Endothelial cell of umbilical vein (primary cell): ENCODE data around the gene TAP2. TPM values are rescaled to one million over a fixed set of nuclear protein-coding genes. Genes with fewer than 3 reads are reported as not detected.

Experiments
- BruUV-seq: library from RNA; stranded (reverse); fragments of 400-500 nt; replicated peaks from 2 replicates; lab custom pipeline; 2021; lab: Mats Ljungman, UMichigan
- CTCF ChIA-PET: fragments of 300-600, 350-600 bp; sonication (Branson Sonifier 250); formaldehyde crosslinking; loops from one replicate; lab custom pipeline; 2021; ENCODE audit warnings: antibody characterized with exemption, inconsistent platforms; lab: Charles Lee
- POLR2A ChIA-PET: fragments of 300-600, 350-600 bp; sonication (Branson Sonifier 250); formaldehyde crosslinking; loops from one replicate; lab custom pipeline; 2021; ENCODE audit warnings: antibody characterized with exemption, inconsistent platforms; lab: Charles Lee
- DNase-seq: peaks from one replicate; pipeline ENCODE4 v3.0.0-alpha.2; 2011; ENCODE audit warnings: low read depth, low spot score
- FAIRE-seq: peaks from 2 replicates; lab custom pipeline; 2011; peaks lifted over from hg19 to GRCh38; lab: Jason Lieb, UNC
- H2AFZ ChIP-seq: 2 replicates; pipeline ENCODE4 v1.6.0; 2012; ENCODE audit warnings: low read depth, low read length, control low read depth, inconsistent platforms
- H3K27ac ChIP-seq: 2 replicates; pipeline ENCODE4 v1.5.1; 2011; ENCODE audit warnings: low read depth, mild to moderate bottlenecking, control low read depth, low read length, moderate library complexity; ENCODE audit not compliant: insufficient read depth
- H3K27me3 ChIP-seq, 2 experiments: 2 replicates each; pipeline versions ENCODE4 v1.6.0 to v1.6.1; 2011; ENCODE audit warnings: low read length in 2 of 2, mixed read lengths in 1 of 2; ENCODE audit not compliant: control insufficient read depth in 2 of 2, insufficient read depth in 2 of 2
- H3K36me3 ChIP-seq, 2 experiments: 2 replicates in 1 of 2; 3 replicates in 1 of 2; pipeline ENCODE4 v1.5.1; 2011; ENCODE audit warnings: low read length in 2 of 2, mild to moderate bottlenecking in 1 of 2, moderate library complexity in 1 of 2; ENCODE audit not compliant: control insufficient read depth in 2 of 2, insufficient read depth in 2 of 2; ENCODE audit errors: extremely low read depth in 1 of 2
- H3K4me1 ChIP-seq: 3 replicates; pipeline ENCODE4 v1.5.1; 2011; ENCODE audit warnings: mild to moderate bottlenecking, low read length; ENCODE audit not compliant: control insufficient read depth, insufficient read depth; ENCODE audit errors: extremely low read depth
- H3K4me2 ChIP-seq: 2 replicates; pipeline ENCODE4 v1.6.1; 2011; ENCODE audit warnings: low read length, control low read depth, mixed read lengths; ENCODE audit not compliant: insufficient read depth
- H3K4me3 ChIP-seq, 3 experiments: fragments of 200-600 bp in 1 of 3; sonication (generic), shearing (Covaris generic) in 1 of 3; replicated peaks in 1 of 3; 2 replicates each; pipeline ENCODE4 v1.5.1; 2011 to 2016; ENCODE audit warnings: control low read depth in 3 of 3, low read length in 3 of 3, mild to moderate bottlenecking in 2 of 3, inconsistent platforms in 1 of 3, low read depth in 1 of 3, moderate library complexity in 1 of 3; ENCODE audit not compliant: insufficient read depth in 1 of 3
- H3K79me2 ChIP-seq: 2 replicates; pipeline ENCODE4 v1.6.0; 2012; ENCODE audit warnings: low read length, inconsistent platforms; ENCODE audit not compliant: control insufficient read depth, insufficient read depth
- H3K9ac ChIP-seq: replicated peaks from 2 replicates; pipeline ENCODE3; 2011; ENCODE audit warnings: low read length, control low read depth; ENCODE audit not compliant: insufficient read depth; ENCODE audit errors: extremely low read depth
- H3K9me1 ChIP-seq: replicated peaks from 3 replicates; pipeline ENCODE4 v1.6.0; 2011; ENCODE audit warnings: mild to moderate bottlenecking, low read length; ENCODE audit not compliant: control insufficient read depth, insufficient read depth; ENCODE audit errors: extremely low read depth
- H3K9me3 ChIP-seq: replicated peaks from 2 replicates; pipeline ENCODE4 v1.5.1; 2012; ENCODE audit warnings: low read length, inconsistent platforms; ENCODE audit not compliant: control insufficient read depth, insufficient read depth
- H4K20me1 ChIP-seq: replicated peaks from 2 replicates; pipeline ENCODE3; 2011; ENCODE audit warnings: mild to moderate bottlenecking, low read length; ENCODE audit not compliant: control insufficient read depth, insufficient read depth; ENCODE audit errors: extremely low read depth
- EZH2 ChIP-seq: IDR thresholded peaks from 2 replicates; pipeline ENCODE4 v1.6.1; 2012; ENCODE audit warnings: borderline replicate concordance, low read depth, mild to moderate bottlenecking, moderate library complexity, low read length, inconsistent platforms; ENCODE audit not compliant: severe bottlenecking
- FOS ChIP-seq: IDR thresholded peaks from 2 replicates; pipeline ENCODE4 v1.6.1; 2011; ENCODE audit warnings: mild to moderate bottlenecking, low read length, moderate library complexity, borderline replicate concordance; ENCODE audit not compliant: insufficient read depth
- GATA2 ChIP-seq: IDR thresholded peaks from 2 replicates; pipeline ENCODE4 v1.7.0; 2011; ENCODE audit warnings: low read depth, mild to moderate bottlenecking, moderate library complexity, mixed read lengths, low read length; ENCODE audit not compliant: insufficient read length, insufficient read depth
- JUN ChIP-seq: IDR thresholded peaks from 2 replicates; pipeline ENCODE4 v1.6.1; 2011; ENCODE audit warnings: borderline replicate concordance, low read depth; ENCODE audit not compliant: insufficient read length, insufficient read depth
- MYC ChIP-seq: IDR thresholded peaks from one replicate; pipeline ENCODE4 v1.6.1; 2011; ENCODE audit warnings: mild to moderate bottlenecking, low read depth, low read length
- POLR2A ChIP-seq: IDR thresholded peaks from 2 replicates; pipeline ENCODE4 v1.6.1; 2012; ENCODE audit warnings: low read depth, mild to moderate bottlenecking, control low read depth, low read length
- POLR2AphosphoS5 ChIP-seq: IDR thresholded peaks from 2 replicates; pipeline ENCODE4 v1.6.1; 2012; ENCODE audit warnings: low read depth, mild to moderate bottlenecking, control low read depth, low read length, moderate library complexity; ENCODE audit not compliant: insufficient read depth
- dilution Hi-C: fragments of 300-500 bp; cut with MboI; formaldehyde crosslinking; loops from one replicate; pipeline ENCODE4 v1.15.0; 2019; ENCODE audit warnings: low sequenced_read_pairs; ENCODE audit not compliant: extremely low pct_ligation_motif_present
- intact Hi-C: fragments of 100-400 bp; cut with micrococcal nuclease; formaldehyde crosslinking; loops from one replicate; pipeline ENCODE4 v1.10.0; 2022
- polyA plus RNA-seq, 4 experiments: library from polyadenylated mRNA; depleted of rRNA in 3 of 4; stranded (reverse) in 3 of 4; unstranded in 1 of 4; fragments of >200 nt; gene quantifications; 2 replicates each; pipeline versions ENCODE4 v1.2.1 to v1.2.3, GENCODE V29; 2011 to 2012; ENCODE audit warnings: missing spikeins in 1 of 4
- total RNA-seq: library from RNA; stranded (reverse); gene quantifications from 2 replicates; pipeline ENCODE4 v1.2.3, GENCODE V29; 2021
- TF ChIP-seq, protein P1 (sequence below): IDR thresholded peaks from 2 replicates; pipeline ENCODE4 v1.6.1; 2011; ENCODE audit not compliant: insufficient read depth, insufficient read length
- TF ChIP-seq, protein P2 (sequence below), 2 donors: IDR thresholded peaks; 1 replicate in 1 of 2; 2 replicates in 1 of 2; pipeline ENCODE4 v1.5.1; 2011; ENCODE audit warnings: low read length in 2 of 2, mild to moderate bottlenecking in 2 of 2, moderate library complexity in 2 of 2, control low read depth in 1 of 2, inconsistent platforms in 1 of 2, low read depth in 1 of 2; ENCODE audit not compliant: insufficient read depth in 1 of 2; ENCODE audit errors: extremely low read depth in 1 of 2

The TAP2 gene
- total and polyA plus RNA-seq, 2 donors (not counting 3 experiments of a cell fraction or from before 2014, with no cell fraction given): 18.4 to 57.8 TPM

DNA sequence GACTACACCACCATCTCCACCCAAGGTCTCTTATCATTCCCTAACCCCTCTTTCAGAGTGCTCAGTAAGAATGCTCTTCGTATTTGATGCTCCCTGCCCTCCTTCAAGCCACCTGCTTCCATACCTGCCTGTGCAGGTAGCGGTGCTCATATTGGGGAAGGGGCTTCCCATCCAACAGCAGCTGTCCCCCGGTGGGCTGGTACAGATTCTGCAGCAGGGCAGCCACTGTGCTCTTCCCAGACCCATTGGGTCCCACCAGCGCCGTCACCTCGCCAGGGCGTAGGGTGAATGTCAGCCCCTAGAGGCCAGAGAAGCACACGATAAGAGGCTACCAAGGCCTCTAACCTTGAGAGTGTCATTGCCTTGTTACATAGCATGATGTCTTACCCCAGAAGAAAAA is 9.3 kb upstream of the TAP2 start:
- Histone ChIP-seq H3K9me1 (no peaks in the 10 kb centered on the region), H3K9me3 (no peaks in the 10 kb centered on the region), H3K4me3 (no peak overlapping the region), H3K27me3 (no peaks in the 10 kb centered on the region), H2AFZ (no peak overlapping the region), H3K79me2 (no peaks in the 10 kb centered on the region), H3K36me3 (no peaks in the 10 kb centered on the region), H3K9ac (no peak overlapping the region), H4K20me1 (no peaks in the 10 kb centered on the region), H3K4me2 (no peak overlapping the region), H3K27ac (no peak overlapping the region), H3K4me1 (peaks cover 14% of the 10 kb centered on the region)
- no peak for FAIRE-seq
- ChIA-PET CTCF (no interaction called here), POLR2A (interaction anchor here (0.5 kb wide), 1 partner anchor 469 kb away, joined by 3 read pairs; the partner anchor contains the start of gene ZBTB22)
- no peak for DNase-seq
- TF ChIP-seq, protein P1, sequence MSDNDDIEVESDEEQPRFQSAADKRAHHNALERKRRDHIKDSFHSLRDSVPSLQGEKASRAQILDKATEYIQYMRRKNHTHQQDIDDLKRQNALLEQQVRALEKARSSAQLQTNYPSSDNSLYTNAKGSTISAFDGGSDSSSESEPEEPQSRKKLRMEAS: no peak
- TF ChIP-seq, protein P2, sequence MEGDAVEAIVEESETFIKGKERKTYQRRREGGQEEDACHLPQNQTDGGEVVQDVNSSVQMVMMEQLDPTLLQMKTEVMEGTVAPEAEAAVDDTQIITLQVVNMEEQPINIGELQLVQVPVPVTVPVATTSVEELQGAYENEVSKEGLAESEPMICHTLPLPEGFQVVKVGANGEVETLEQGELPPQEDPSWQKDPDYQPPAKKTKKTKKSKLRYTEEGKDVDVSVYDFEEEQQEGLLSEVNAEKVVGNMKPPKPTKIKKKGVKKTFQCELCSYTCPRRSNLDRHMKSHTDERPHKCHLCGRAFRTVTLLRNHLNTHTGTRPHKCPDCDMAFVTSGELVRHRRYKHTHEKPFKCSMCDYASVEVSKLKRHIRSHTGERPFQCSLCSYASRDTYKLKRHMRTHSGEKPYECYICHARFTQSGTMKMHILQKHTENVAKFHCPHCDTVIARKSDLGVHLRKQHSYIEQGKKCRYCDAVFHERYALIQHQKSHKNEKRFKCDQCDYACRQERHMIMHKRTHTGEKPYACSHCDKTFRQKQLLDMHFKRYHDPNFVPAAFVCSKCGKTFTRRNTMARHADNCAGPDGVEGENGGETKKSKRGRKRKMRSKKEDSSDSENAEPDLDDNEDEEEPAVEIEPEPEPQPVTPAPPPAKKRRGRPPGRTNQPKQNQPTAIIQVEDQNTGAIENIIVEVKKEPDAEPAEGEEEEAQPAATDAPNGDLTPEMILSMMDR (IDR thresholded peaks at IDR 0.05; ENCODE audit: extremely low read depth in 1 of 2, insufficient read depth in 1 of 2, low read depth in 1 of 2, low read length in 2 of 2): no peak
- TF ChIP-seq POLR2AphosphoS5 (no peak), POLR2A (no peak), FOS (no peak), MYC (no peak), JUN (no peak), EZH2 (no peak), GATA2 (no peak)
- dilution Hi-C loops (no loop called here), intact Hi-C loops (no loop called here)
- no TSS peak for BruUV-seq
